ENCODE data around the gene COBL. TPM values are rescaled to one million over a fixed set of nuclear protein-coding genes. Genes with fewer than 3 reads are reported as not detected.

COBL gene
- total and polyA plus RNA-seq, 2 donors (not counting 3 experiments of a cell fraction or from before 2014, with no cell fraction given) = 0.11 TPM; not detected in 1

DNA sequence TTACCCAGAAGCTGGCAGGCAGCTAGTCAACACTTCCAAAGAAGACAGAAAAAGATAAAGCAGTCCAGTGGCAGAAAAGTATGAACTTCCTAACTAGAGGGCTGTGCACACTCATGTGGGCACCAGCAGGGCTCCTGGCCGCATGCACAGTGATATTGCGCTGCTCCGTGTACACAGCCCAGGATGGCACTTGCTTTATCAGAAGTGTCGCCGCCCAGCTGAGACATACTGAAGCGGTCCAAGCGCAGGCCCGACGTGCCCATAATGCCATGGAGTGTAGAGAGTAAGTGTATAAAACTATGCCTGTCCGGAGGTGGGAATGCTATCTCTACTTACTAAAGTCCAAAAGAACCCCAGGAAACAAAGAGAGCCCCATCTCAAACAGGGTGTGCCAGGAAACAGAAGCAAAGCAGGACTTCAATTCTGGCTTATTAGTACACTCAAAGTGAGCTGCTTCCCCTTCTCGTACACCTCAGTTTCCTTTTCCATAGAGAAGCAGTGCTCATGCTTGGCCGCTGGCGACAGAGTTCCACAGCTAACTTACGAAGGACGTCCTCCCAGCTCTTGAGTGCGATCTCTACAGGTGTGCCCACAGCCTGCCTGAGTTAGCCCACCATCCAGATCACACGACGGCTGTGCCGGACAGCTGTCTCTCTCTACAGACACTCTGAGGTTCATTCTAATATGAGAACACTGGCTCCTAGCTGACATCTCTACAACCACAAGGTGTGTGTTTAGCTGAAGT lies 234.3 kb downstream of the COBL start:
- H3K36me3 ChIP-seq (ENCODE audit: control insufficient read depth in 2 of 2, extremely low read depth in 1 of 2, insufficient read depth in 2 of 2, low read length in 2 of 2) = no peaks in the 10 kb centered on the region
- peaks cover 2 to 5% of the 10 kb centered on the region in 2 experiments for H3K27me3 ChIP-seq (ENCODE audit: control insufficient read depth in 2 of 2, insufficient read depth in 2 of 2, low read length in 2 of 2)
- CTCF ChIA-PET = interaction anchor here (1.0 to 1.4 kb wide), 2 partner anchors 15 to 59 kb away, joined by 3 to 8 read pairs; no protein-coding TSS in a partner anchor
- POLR2A ChIA-PET = no interaction called here
- no peaks in the 10 kb centered on the region for H3K79me2 ChIP-seq (ENCODE audit: control insufficient read depth, insufficient read depth, low read length)
- FAIRE-seq = no peak
- DNase-seq (ENCODE audit: low read depth, low spot score) = no peak
- intact Hi-C loops (cut with micrococcal nuclease) = no loop called here
- H3K9me3 ChIP-seq (replicated peaks; ENCODE audit: control insufficient read depth, insufficient read depth, low read length) = no peaks in the 10 kb centered on the region
- H2AFZ ChIP-seq (ENCODE audit: low read depth, low read length) = no peak overlapping the region
- dilution Hi-C loops (cut with MboI; ENCODE audit: extremely low pct_ligation_motif_present, low sequenced_read_pairs) = no loop called here
- no peaks in the 10 kb centered on the region for H3K4me1 ChIP-seq (ENCODE audit: control insufficient read depth, extremely low read depth, insufficient read depth, low read length)
- no peaks in the 10 kb centered on the region for H4K20me1 ChIP-seq (replicated peaks; ENCODE audit: control insufficient read depth, extremely low read depth, insufficient read depth, low read length)
- H3K4me3 ChIP-seq (replicated peaks in 1 of 3; ENCODE audit: insufficient read depth in 1 of 3, low read depth in 1 of 3, low read length in 3 of 3) = no peak overlapping the region
- BruUV-seq (replicated peaks) = no TSS peak
- no peak overlapping the region for H3K27ac ChIP-seq (ENCODE audit: insufficient read depth, low read depth, low read length)
- no peak for TF ChIP-seq JUN (IDR thresholded peaks at IDR 0.05; ENCODE audit: borderline replicate concordance, insufficient read depth, insufficient read length, low read depth)
- TF ChIP-seq GATA2 (IDR thresholded peaks at IDR 0.05; ENCODE audit: insufficient read depth, insufficient read length, low read depth, low read length) = no peak
- H3K9me1 ChIP-seq (replicated peaks; ENCODE audit: control insufficient read depth, extremely low read depth, insufficient read depth, low read length) = no peaks in the 10 kb centered on the region
- no peak overlapping the region for H3K9ac ChIP-seq (replicated peaks; ENCODE audit: extremely low read depth, insufficient read depth, low read length)
- H3K4me2 ChIP-seq (ENCODE audit: insufficient read depth, low read length) = no peak overlapping the region

DNA sequence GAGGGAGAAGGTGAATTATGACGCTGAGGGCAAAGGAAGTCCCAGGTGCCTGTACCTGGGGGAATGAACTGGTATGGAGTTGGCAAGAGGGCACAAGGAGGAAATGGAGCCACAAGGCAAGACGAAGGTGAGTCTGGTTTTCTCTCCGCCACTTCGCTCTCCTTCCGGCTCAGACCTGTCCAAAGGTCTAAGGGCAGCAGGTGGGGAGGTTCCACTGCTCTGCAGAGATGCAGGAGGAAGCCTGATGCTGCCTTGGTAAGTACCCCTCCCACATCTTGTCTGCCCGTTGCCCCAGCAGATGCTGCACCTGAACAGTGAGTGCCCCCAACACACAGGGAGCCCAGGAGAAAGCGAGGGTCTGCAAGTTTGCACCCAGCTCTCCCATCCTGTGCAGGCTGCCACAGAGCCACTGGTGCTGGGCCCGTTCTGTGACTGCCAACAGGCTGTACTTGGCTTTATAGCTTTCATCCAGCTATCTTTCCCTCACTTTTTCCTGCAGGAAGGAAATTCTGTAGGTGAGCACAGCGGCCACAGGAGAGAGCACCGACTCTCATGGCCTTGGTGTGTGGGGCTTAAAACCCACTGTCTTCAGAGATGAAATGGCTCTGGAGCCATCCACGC lies 235.2 kb downstream of the COBL start:
- ChIA-PET CTCF (interaction anchor here (1.0 kb wide), 1 partner anchor 16 kb away, joined by 3 read pairs; no protein-coding TSS in a partner anchor), POLR2A (no interaction called here)
- Histone ChIP-seq H3K9me1 (replicated peaks; ENCODE audit: control insufficient read depth, extremely low read depth, insufficient read depth, low read length) (no peaks in the 10 kb centered on the region), H3K9me3 (replicated peaks; ENCODE audit: control insufficient read depth, insufficient read depth, low read length) (no peaks in the 10 kb centered on the region), H3K36me3 (ENCODE audit: control insufficient read depth in 2 of 2, extremely low read depth in 1 of 2, insufficient read depth in 2 of 2, low read length in 2 of 2) (no peaks in the 10 kb centered on the region), H3K4me2 (ENCODE audit: insufficient read depth, low read length) (no peak overlapping the region), H4K20me1 (replicated peaks; ENCODE audit: control insufficient read depth, extremely low read depth, insufficient read depth, low read length) (no peaks in the 10 kb centered on the region), H3K4me1 (ENCODE audit: control insufficient read depth, extremely low read depth, insufficient read depth, low read length) (no peaks in the 10 kb centered on the region), H3K27me3 (ENCODE audit: control insufficient read depth in 2 of 2, insufficient read depth in 2 of 2, low read length in 2 of 2) (peaks cover 2 to 5% of the 10 kb centered on the region in 2 experiments), H3K9ac (replicated peaks; ENCODE audit: extremely low read depth, insufficient read depth, low read length) (no peak overlapping the region), H3K4me3 (replicated peaks in 1 of 3; ENCODE audit: insufficient read depth in 1 of 3, low read depth in 1 of 3, low read length in 3 of 3) (no peak overlapping the region), H3K27ac (ENCODE audit: insufficient read depth, low read depth, low read length) (no peak overlapping the region), H3K79me2 (ENCODE audit: control insufficient read depth, insufficient read depth, low read length) (no peaks in the 10 kb centered on the region), H2AFZ (ENCODE audit: low read depth, low read length) (no peak overlapping the region)
- no peak for TF ChIP-seq JUN (IDR thresholded peaks at IDR 0.05; ENCODE audit: borderline replicate concordance, insufficient read depth, insufficient read length, low read depth)
- TF ChIP-seq, protein P1, sequence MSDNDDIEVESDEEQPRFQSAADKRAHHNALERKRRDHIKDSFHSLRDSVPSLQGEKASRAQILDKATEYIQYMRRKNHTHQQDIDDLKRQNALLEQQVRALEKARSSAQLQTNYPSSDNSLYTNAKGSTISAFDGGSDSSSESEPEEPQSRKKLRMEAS (IDR thresholded peaks at IDR 0.05; ENCODE audit: insufficient read depth, insufficient read length) = no peak
- no peak for TF ChIP-seq POLR2A (IDR thresholded peaks at IDR 0.05; ENCODE audit: low read depth, low read length)
- no peak for TF ChIP-seq POLR2AphosphoS5 (IDR thresholded peaks at IDR 0.05; ENCODE audit: insufficient read depth, low read depth, low read length)
- TF ChIP-seq FOS (IDR thresholded peaks at IDR 0.05; ENCODE audit: borderline replicate concordance, insufficient read depth, low read length) = no peak
- TF ChIP-seq EZH2 (IDR thresholded peaks at IDR 0.05; ENCODE audit: borderline replicate concordance, low read depth, low read length, severe bottlenecking) = no peak
- no peak for TF ChIP-seq MYC (IDR thresholded peaks at IDR 0.05; ENCODE audit: low read depth, low read length)
- TF ChIP-seq GATA2 (IDR thresholded peaks at IDR 0.05; ENCODE audit: insufficient read depth, insufficient read length, low read depth, low read length) = no peak
- TF ChIP-seq, protein P2, sequence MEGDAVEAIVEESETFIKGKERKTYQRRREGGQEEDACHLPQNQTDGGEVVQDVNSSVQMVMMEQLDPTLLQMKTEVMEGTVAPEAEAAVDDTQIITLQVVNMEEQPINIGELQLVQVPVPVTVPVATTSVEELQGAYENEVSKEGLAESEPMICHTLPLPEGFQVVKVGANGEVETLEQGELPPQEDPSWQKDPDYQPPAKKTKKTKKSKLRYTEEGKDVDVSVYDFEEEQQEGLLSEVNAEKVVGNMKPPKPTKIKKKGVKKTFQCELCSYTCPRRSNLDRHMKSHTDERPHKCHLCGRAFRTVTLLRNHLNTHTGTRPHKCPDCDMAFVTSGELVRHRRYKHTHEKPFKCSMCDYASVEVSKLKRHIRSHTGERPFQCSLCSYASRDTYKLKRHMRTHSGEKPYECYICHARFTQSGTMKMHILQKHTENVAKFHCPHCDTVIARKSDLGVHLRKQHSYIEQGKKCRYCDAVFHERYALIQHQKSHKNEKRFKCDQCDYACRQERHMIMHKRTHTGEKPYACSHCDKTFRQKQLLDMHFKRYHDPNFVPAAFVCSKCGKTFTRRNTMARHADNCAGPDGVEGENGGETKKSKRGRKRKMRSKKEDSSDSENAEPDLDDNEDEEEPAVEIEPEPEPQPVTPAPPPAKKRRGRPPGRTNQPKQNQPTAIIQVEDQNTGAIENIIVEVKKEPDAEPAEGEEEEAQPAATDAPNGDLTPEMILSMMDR (IDR thresholded peaks at IDR 0.05; ENCODE audit: extremely low read depth in 1 of 2, insufficient read depth in 1 of 2, low read depth in 1 of 2, low read length in 2 of 2) = no peak
- no peak for FAIRE-seq
- intact Hi-C loops (cut with micrococcal nuclease) = no loop called here
- no peak for DNase-seq (ENCODE audit: low read depth, low spot score)
- dilution Hi-C loops (cut with MboI; ENCODE audit: extremely low pct_ligation_motif_present, low sequenced_read_pairs) = no loop called here
- BruUV-seq (replicated peaks) = no TSS peak
